NAMALWA (cell line): Measurements from ENCODE around the gene NELFCD.
A peak's percentile ranks its signal among the peaks of the same experiment; 100 is the strongest.
"Not testable (repeated sequence)": the region's sequence is repeated elsewhere in the genome, so short reads cannot be mapped to it uniquely, and the experiment has no call there.

Experiments used
- DNase-seq: peaks from one replicate; pipeline ENCODE4 v3.0.0-alpha.2; 2015; ENCODE audit warnings: low spot score

NELFCD gene

GRCh38 chr20:59025511-59025910 is 44.5 kb downstream of the NELFCD start:
- DNase-seq = no peak

GRCh38 chr20:59026904-59027740 is 46.1 kb downstream of the NELFCD start:
- no peak for DNase-seq

DNA sequence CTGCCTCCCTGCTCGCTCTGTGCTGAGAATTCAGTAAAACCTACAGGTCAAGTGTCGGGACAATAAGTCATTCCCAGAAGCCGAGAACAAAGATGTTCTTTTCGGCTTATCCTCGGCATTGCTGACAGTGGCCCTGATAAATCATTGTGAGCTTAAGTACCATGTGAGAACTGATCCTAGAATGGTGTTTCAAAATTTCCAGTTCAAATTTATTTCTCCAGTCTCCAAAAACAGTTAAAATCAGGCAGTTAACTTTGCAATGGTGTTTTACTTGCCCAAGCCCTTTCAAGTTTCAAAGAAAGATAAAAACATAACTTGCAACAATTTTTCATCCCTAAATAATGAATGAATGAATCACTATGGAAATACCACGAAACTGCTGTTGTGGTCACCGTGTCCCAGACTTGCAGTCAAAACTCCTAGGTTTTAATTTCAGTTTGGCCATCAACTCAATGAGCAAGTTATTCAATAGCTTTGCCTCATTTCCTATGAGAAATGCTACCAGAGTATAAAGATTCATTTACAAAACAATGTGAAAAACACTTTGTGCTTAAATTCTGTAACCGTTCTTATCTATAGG is 46.8 kb downstream of the NELFCD start:
- no peak for DNase-seq

DNA sequence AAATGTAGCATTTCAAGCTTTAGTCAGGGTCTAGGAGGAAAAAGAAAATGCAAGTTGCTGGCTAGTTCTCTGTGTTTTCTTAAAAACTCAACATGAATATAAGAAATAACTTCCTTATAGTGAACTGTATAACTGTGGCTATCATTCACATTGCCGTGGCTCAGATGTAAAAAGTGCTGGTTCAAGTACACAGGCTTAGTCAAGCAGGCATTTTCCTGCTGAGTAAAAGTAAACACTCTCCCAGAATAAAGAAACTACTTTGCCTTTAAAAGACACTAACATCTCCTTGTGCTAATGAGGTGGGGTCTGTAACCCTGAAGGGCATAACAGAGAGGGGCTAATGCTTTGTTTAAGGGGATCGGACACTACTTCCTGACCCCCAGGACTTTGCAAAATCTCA is 47.8 kb downstream of the NELFCD start:
- DNase-seq = no peak

- no peak for DNase-seq
These were observed 50.0 kb downstream of the NELFCD start for GRCh38 chr20:59030911-59031563.

DNA sequence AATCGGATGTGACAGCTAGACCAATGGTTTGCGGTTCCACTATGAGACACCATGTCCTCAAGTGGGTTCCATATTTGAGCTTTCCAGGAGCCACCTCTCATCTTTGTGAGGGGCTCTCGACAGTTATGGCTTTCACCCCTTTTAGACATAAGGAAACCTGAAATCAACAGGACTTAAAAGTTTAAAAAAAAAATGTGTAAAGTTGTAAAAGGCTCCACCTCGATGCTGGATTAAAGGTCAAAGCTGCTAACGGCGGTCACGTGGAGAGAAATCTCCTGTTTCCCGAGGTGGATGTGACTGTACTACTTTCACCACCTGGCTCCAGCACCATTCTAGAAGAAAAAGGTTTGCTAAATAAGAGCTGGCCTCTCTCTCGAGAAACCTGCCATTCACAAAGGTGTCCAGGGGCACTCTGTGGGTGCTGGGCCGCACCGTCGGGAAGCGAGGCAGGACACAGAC is 50.5 kb downstream of the NELFCD start:
- DNase-seq = peak; percentile 43

DNA sequence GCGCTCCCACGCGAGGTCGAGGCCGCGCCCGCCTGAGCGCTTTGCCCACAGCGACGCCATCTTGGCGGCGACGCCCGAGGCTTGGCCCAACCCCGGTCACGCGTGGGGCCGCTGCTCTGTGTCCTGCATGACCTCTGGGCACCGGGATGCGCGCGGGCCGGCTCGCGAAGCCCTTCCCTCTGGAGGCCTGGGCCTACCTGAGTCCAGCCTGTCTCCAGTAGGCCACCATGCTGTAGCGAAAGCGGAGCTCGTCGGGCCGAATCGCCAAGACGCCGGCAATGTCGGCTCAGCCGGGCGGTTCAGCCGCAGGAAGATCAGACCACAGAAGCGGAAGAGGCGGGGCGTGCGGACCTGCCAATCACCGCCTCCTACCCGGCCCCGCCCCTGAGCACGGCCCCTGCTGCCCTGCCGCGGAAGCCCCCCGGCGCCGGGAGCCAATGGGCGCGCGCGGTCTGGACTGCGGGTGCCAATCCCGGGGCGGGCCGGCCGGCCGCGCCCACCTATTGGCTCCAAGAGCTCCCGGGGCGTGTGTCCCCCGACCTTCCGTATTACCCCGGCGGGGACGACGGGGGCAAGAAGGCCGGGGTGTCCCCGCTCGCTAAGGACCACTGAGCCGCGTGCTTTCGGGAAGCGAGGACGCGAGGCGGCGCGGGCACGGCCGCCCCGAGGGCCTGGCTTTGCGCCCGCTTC is 51.1 kb downstream of the NELFCD start, which contains the start of gene ATP5F1E:
Gene ATP5F1E (minus strand): TSS at position 313 of the 690 bp plus-strand sequence. CDS start 84 bp downstream, at position 229.
- DNase-seq = peak; percentile 97

GRCh38 chr20:59032713-59033059 is 51.6 kb downstream of the NELFCD start:
- DNase-seq = no peak

DNA sequence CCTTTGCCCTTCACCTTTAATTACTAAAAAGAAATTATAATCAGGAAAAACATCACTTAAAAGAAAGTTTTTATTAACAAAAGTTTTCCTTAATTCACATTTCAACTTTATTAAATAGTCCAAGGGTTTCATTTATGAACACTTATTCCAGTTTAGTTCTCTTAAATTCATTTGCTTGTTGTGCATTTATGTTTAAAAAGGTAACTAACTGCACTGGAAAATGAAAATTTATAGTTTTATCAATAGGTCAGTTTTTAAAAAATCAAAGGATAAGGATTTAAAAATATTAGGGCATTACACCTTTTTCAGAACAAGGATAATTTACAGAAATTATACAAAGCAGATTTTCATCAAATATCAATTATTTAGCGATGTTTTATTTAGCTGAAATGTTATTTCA is 52.0 kb downstream of the NELFCD start:
- DNase-seq = no peak

GRCh38 chr20:59033616-59034165 is 52.6 kb downstream of the NELFCD start:
- DNase-seq = no peak

- DNase-seq = no peak
These were observed 54.3 kb downstream of the NELFCD start for GRCh38 chr20:59035381-59035780.

DNA sequence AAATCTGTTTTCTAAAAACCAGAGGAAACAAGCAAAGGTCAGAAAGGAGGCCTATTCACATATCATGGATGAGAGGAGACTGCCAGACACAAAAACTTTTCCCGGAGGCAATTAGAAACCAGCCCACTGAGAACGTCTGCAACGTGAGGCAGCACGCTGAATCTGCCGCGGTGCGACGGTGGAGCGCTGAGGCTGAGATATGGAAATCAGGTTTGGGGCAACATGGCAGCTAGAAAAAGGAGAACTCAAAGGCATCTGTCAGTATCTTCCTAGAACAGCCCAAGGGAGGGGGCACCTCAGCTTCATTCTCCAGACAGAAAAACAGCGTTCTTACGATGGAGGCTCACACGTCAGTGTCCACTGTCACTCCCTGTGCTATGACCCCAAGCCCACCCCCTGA is 56.3 kb downstream of the NELFCD start:
- DNase-seq = no peak

GRCh38 chr20:59039233-59039632 is 58.2 kb downstream of the NELFCD start:
- DNase-seq = no peak

- no peak for DNase-seq
These were observed 59.6 kb downstream of the NELFCD start for GRCh38 chr20:59040667-59041066.

GRCh38 chr20:59041487-59041886 is 60.4 kb downstream of the NELFCD start:
- not testable (repeated sequence) for DNase-seq

GRCh38 chr20:59042151-59042795 is 61.2 kb downstream of the NELFCD start, which contains the start of gene PRELID3B:
Gene PRELID3B (minus strand): TSS chr20:59042786. CDS start chr20:59042730, 56 bp downstream.
- peak; percentile 37 for DNase-seq

DNA sequence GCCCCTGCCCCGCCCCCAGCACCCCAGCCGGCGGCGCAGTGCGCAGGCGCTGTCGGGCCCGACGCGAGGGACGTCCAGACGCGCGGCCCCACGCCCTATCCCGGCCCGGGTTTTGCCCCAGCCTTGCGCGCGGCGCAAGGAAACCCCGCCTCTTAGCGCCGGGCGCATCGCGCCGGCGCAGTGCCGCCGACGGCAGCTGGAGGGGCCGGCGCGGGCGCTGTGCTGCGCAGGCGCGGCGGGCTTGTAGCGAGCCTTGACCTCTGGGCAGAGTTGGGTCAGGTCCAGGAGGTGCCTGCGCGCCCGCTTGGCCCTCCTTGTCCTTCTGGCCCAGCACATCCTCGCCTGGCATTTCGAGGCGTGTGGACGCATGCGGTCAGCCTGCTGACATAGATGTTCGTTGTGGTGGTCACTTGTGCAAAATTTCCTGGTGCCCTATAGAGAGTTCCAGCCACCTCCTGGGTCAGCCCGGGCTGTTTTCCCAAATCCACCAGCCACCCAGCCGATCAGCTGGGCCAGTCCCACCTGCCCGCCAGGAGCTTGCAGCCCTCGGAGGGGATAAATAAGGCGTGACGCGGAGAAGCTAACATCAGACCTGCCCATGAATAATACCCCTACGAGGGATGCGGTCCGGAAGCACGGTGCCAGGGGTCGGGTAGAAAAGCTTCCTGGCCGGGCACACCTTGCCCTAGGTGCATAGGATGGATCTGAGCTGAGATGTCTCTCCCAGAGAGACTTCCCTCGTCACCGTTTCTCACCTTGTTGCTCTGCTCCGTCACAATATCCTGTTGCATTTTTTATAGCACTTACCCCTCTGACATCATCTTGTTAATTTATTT is 62.0 kb downstream of the NELFCD start:
- DNase-seq = peak; percentile 95

GRCh38 chr20:59043698-59044097 is 62.6 kb downstream of the NELFCD start:
- no peak for DNase-seq

DNA sequence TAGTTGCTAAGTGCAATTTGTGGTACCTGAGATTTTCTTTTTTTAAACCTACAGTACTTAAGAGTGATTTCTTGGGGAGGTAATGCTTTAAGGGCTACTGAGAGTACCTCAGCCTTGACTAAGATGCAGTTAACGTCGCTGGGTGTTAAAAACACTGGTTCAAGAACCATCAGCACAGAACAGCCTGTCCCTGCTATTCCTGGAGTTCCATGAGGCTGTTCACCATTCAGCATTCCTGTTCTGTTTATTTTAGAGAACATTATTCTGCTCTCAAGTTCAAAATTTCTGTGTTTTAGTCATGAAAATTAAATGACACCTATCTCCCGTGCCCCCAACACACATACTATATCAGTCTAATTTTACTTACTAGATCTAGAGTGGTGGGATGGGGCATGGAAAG is 63.2 kb downstream of the NELFCD start:
- DNase-seq = no peak
